Measurements from ENCODE around the gene RNF43.

RNF43 gene

DNA sequence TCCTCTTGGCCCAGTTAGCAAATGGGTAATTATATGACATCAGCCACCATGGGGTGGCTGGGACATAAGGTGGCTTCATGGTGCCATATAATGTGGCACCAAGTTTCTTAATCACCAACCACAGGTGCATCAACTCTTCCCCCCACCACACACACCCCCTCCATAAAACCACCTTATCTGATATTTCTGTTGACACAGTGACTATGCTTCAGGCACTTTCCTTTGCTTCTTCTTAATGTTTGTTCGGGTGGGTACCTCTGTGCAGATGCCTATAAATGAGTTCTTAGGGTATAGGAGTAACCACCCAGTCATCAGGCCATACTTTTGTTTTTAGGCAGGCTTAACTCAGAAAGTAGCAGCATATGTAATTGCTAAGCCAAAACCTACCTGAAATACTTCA is 29.5 kb downstream of the RNF43 start:
- H3K27ac Mint-ChIP-seq: no peak overlapping the region
- no peak for DNase-seq
- H3K4me3 Mint-ChIP-seq: no peak overlapping the region
- TF ChIP-seq, protein P1, sequence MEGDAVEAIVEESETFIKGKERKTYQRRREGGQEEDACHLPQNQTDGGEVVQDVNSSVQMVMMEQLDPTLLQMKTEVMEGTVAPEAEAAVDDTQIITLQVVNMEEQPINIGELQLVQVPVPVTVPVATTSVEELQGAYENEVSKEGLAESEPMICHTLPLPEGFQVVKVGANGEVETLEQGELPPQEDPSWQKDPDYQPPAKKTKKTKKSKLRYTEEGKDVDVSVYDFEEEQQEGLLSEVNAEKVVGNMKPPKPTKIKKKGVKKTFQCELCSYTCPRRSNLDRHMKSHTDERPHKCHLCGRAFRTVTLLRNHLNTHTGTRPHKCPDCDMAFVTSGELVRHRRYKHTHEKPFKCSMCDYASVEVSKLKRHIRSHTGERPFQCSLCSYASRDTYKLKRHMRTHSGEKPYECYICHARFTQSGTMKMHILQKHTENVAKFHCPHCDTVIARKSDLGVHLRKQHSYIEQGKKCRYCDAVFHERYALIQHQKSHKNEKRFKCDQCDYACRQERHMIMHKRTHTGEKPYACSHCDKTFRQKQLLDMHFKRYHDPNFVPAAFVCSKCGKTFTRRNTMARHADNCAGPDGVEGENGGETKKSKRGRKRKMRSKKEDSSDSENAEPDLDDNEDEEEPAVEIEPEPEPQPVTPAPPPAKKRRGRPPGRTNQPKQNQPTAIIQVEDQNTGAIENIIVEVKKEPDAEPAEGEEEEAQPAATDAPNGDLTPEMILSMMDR (IDR thresholded peaks at IDR 0.05): no peak
- H3K9me3 Mint-ChIP-seq: no peaks in the 10 kb centered on the region
- H3K36me3 Mint-ChIP-seq (ENCODE audit: low read depth): no peaks in the 10 kb centered on the region
- H3K27me3 Mint-ChIP-seq (ENCODE audit: low read depth, poor library complexity): no peaks in the 10 kb centered on the region
- peaks cover 50% of the 10 kb centered on the region for H3K4me1 Mint-ChIP-seq

DNA sequence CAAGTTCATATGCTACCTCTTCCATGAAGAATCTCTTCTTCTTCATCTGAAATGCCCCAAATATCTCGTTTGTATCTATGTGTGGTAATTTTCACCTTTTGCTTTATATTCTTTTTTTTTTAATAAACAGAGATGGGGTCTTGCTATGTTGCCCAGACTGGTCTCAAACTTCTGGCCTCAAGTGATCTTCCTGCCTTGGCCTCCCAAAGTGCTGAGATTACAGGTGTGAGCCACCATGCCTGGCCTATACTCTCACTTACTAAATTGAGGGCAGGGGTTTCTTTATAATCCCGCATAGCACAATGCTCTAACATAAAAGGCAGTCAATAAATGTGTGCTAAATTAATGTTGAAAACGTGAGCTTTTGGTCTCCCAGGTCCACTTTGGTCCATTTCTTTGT is 30.6 kb downstream of the RNF43 start:
- TF ChIP-seq, protein P1 (IDR thresholded peaks at IDR 0.05): no peak
- peaks cover 57% of the 10 kb centered on the region for H3K4me1 Mint-ChIP-seq
- DNase-seq: no peak
- no peak overlapping the region for H3K4me3 Mint-ChIP-seq
- H3K27ac Mint-ChIP-seq: no peak overlapping the region
- H3K9me3 Mint-ChIP-seq: no peaks in the 10 kb centered on the region
- H3K27me3 Mint-ChIP-seq (ENCODE audit: low read depth, poor library complexity): no peaks in the 10 kb centered on the region
- no peaks in the 10 kb centered on the region for H3K36me3 Mint-ChIP-seq (ENCODE audit: low read depth)

DNA sequence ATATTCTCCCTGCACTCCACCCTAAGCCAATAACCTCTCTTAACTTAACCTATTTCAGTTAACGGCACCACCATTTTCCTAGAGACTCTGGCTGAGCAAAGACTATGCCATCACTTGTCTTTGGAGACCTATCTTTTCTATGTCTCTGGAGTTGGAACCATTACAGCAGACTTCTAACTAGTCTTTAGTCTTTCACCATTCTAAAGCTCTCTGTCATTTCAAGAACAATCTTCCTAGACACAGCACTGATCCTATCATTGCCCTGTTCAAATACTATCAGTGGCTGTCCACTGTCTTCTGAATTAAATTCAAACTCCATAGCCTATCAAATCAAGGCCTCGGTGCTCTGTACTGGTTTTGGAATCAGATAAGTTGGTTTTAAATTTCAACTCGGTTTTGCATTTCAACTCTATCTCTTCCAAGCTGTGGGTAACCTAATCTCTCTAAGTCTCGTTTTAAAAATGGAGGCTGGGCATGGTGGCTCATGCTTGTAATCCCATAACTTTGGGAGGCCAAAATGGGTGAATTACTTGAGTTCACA is 31.9 kb downstream of the RNF43 start:
- H3K36me3 Mint-ChIP-seq (ENCODE audit: low read depth): no peaks in the 10 kb centered on the region
- DNase-seq: no peak
- no peak overlapping the region for H3K4me3 Mint-ChIP-seq
- H3K4me1 Mint-ChIP-seq: peaks cover 60% of the 10 kb centered on the region
- peak overlapping the region; percentile 53 for H3K27ac Mint-ChIP-seq
- H3K9me3 Mint-ChIP-seq: no peaks in the 10 kb centered on the region
- H3K27me3 Mint-ChIP-seq (ENCODE audit: low read depth, poor library complexity): peaks cover 3% of the 10 kb centered on the region
- TF ChIP-seq, protein P1 (IDR thresholded peaks at IDR 0.05): no peak

DNA sequence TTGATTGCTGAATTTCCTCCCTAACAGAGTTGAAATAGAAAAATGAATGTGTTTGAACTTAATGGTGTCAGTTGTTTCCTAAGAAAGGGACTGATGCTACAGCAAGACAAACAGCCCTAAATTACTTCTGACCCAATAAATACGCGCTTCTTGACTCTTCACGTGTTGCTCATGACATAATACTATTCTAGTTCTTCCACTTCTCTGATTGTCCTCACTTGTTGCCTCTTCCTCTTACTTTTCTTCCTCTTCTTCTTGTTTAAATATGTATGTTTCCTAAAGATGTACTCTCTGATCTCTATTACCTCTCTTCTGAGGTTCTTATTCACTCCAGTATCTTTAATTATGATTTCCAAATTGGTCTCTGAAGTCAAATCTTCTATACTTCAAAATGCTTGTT is 32.4 kb downstream of the RNF43 start:
- no peaks in the 10 kb centered on the region for H3K9me3 Mint-ChIP-seq
- peak overlapping the region; percentile 2 for H3K4me3 Mint-ChIP-seq
- DNase-seq: no peak
- TF ChIP-seq, protein P1 (IDR thresholded peaks at IDR 0.05): no peak
- H3K36me3 Mint-ChIP-seq (ENCODE audit: low read depth): no peaks in the 10 kb centered on the region
- peak overlapping the region; percentile 53 for H3K27ac Mint-ChIP-seq
- peaks cover 60% of the 10 kb centered on the region for H3K4me1 Mint-ChIP-seq
- peaks cover 3% of the 10 kb centered on the region for H3K27me3 Mint-ChIP-seq (ENCODE audit: low read depth, poor library complexity)

DNA sequence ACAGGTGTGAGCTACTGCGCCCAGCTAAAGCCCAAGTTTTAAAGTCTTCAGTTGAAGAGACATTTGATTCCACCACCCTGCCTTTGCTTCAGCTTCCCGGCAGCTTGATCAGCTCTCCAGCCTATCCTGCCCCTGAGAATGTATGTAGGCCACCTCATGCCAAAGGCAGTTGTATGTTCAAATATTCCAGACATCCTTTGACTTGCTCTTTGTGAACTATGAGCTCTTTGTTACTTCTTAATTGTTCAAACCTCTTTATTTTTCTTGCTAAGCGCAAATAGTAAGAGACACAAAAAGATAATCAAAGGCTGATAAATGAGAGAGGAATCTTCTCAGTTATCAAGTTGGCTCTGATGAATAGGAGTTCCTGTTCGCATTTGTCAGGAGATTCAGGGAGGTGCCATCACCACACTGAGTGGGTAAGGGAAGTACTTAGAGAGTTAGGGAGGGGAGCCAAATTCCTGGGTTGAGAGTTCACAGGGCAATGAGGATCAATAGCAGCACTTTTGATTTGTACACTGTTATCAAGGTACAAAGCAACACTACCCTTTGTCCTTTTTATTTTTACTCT is 33.4 kb downstream of the RNF43 start:
- Mint-ChIP-seq H3K27me3 (ENCODE audit: low read depth, poor library complexity) (peaks cover 3% of the 10 kb centered on the region), H3K4me3 (no peak overlapping the region), H3K27ac (peak overlapping the region; percentile 22), H3K4me1 (peaks cover 65% of the 10 kb centered on the region), H3K36me3 (ENCODE audit: low read depth) (no peaks in the 10 kb centered on the region), H3K9me3 (no peaks in the 10 kb centered on the region)
- no peak for DNase-seq
- TF ChIP-seq, protein P1 (IDR thresholded peaks at IDR 0.05): no peak

DNA sequence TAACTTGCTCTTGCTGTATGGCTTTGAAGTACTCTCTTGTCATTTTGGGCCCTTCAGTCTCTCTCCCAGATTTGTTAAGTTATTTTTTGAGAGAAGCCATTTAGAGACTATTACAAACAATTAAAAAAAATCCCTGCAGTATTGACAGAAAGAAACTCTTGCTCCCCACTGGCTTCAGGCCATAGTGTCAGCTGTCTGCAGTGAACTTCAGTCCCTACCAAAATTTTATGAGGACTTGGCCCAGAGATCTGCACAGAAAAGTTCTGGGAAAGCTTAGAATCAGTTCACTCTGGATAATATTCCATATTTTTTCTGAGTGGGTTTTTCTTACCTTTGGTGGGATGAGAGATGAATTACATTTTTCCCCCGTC is 34.5 kb downstream of the RNF43 start:
- H3K27ac Mint-ChIP-seq: peak overlapping the region; percentile 24
- H3K4me1 Mint-ChIP-seq: peaks cover 57% of the 10 kb centered on the region
- H3K4me3 Mint-ChIP-seq: no peak overlapping the region
- H3K9me3 Mint-ChIP-seq: no peaks in the 10 kb centered on the region
- H3K27me3 Mint-ChIP-seq (ENCODE audit: low read depth, poor library complexity): peaks cover 3% of the 10 kb centered on the region
- H3K36me3 Mint-ChIP-seq (ENCODE audit: low read depth): no peaks in the 10 kb centered on the region
- TF ChIP-seq, protein P1 (IDR thresholded peaks at IDR 0.05): no peak
- no peak for DNase-seq

Measured in nephron progenitor cell (in vitro differentiated cells).